C4-2B (cell line): ENCODE data around the gene LANCL1.

Source experiments
- ZFX ChIP-seq: fragments of 450-650 bp; IDR thresholded peaks from 2 replicates; pipeline ENCODE4 v1.6.1; 2017
- TF ChIP-seq, protein P1 (sequence below): fragments of 450-650 bp; conservative IDR thresholded peaks from 2 replicates; pipeline ENCODE4 v1.5.1; 2017; ENCODE audit warnings: mild to moderate bottlenecking

GRCh38 chr2:210440206-210440605 is 36.4 kb downstream of the LANCL1 start:
- TF ChIP-seq, protein P1, sequence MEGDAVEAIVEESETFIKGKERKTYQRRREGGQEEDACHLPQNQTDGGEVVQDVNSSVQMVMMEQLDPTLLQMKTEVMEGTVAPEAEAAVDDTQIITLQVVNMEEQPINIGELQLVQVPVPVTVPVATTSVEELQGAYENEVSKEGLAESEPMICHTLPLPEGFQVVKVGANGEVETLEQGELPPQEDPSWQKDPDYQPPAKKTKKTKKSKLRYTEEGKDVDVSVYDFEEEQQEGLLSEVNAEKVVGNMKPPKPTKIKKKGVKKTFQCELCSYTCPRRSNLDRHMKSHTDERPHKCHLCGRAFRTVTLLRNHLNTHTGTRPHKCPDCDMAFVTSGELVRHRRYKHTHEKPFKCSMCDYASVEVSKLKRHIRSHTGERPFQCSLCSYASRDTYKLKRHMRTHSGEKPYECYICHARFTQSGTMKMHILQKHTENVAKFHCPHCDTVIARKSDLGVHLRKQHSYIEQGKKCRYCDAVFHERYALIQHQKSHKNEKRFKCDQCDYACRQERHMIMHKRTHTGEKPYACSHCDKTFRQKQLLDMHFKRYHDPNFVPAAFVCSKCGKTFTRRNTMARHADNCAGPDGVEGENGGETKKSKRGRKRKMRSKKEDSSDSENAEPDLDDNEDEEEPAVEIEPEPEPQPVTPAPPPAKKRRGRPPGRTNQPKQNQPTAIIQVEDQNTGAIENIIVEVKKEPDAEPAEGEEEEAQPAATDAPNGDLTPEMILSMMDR, result no peak
- TF ChIP-seq ZFX, result no peak
